Measurements from ENCODE around the gene TRMT112.

GRCh38 chr11:64306563-64306875 lies 10.8 kb downstream of the TRMT112 start:
- no peak for TF ChIP-seq CTCF (IDR thresholded peaks at IDR 0.05; ENCODE audit: low read depth, low read length)
- TF ChIP-seq MYC (IDR thresholded peaks at IDR 0.05; ENCODE audit: low read depth, low read length) = peak; percentile 1; the same call in 1 of the 2 replicates
- TF ChIP-seq POLR2A (IDR thresholded peaks at IDR 0.05; ENCODE audit: extremely low read depth, insufficient read length) = no peak
- no peak for TF ChIP-seq MAX (IDR thresholded peaks at IDR 0.05; ENCODE audit: low read depth, low read length)

Measured in NB4 (cell line).